Putamen (tissue), 1 donor: Measurements from ENCODE around the gene SCN1B.
"Not testable (repeated sequence)": the region's sequence is repeated elsewhere in the genome, so short reads cannot be mapped to it uniquely, and the experiment has no call there.

Experiments
- DNase-seq: peaks from one replicate; pipeline ENCODE4 v3.0.0-alpha.2; 2016; ENCODE audit warnings: low spot score

Gene SCN1B

GRCh38 chr19:35030257-35031071, at the start of gene SCN1B:
Gene SCN1B, plus strand, starts transcription at chr19:35030470. Its CDS starts 351 bp downstream, at chr19:35030821.
- peak; percentile 57 for DNase-seq

GRCh38 chr19:34982275-34982674, 48.0 kb upstream of the SCN1B start:
- no peak for DNase-seq

- no peak for DNase-seq
These were observed 46.5 kb upstream of the SCN1B start for GRCh38 chr19:34983786-34984185.

- no peak for DNase-seq
These were observed 46.0 kb upstream of the SCN1B start for GRCh38 chr19:34984287-34984686.

GRCh38 chr19:34985249-34986022, 44.8 kb upstream of the SCN1B start:
- no peak for DNase-seq

GRCh38 chr19:34988119-34988518, 42.2 kb upstream of the SCN1B start:
- DNase-seq, result no peak

GRCh38 chr19:34989298-34989697, 41.0 kb upstream of the SCN1B start:
- DNase-seq, result no peak

DNA sequence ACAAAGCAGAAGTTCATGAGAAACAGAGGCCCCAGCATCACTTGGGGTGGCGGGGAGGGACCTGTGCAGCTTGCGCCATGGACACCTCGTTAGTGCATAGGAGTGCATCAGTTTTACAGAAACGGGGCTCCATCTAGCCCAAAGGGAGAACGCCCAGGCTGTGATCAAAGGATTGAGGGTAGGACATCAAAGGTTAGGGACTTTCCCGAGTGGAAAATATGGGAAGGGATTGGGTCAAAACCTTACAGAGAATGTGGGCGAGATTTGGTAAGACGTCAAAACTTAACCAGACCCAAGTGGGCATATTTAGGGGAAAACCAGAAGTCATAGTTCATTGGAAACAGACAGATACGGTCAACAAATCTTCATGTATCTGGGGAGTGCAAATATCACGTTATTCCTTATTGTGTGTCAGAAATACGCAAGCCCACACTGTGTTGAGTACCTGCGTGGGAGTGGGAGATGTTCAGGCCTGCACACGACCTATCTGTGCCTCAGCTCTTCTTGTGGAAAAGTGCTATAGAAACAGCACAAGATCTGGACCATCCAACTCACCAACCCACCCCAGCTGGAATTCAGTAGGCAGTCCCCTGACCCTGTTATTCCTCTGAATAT, 39.6 kb upstream of the SCN1B start:
- DNase-seq, result no peak

GRCh38 chr19:34991542-34992333, 38.5 kb upstream of the SCN1B start:
- DNase-seq, result no peak

GRCh38 chr19:34992582-34992981, 37.7 kb upstream of the SCN1B start:
- not testable (repeated sequence) for DNase-seq

- no peak for DNase-seq
These were observed 36.0 kb upstream of the SCN1B start for GRCh38 chr19:34994286-34994642.

- DNase-seq, result no peak
These were observed 35.4 kb upstream of the SCN1B start for GRCh38 chr19:34994643-34995541.

DNA sequence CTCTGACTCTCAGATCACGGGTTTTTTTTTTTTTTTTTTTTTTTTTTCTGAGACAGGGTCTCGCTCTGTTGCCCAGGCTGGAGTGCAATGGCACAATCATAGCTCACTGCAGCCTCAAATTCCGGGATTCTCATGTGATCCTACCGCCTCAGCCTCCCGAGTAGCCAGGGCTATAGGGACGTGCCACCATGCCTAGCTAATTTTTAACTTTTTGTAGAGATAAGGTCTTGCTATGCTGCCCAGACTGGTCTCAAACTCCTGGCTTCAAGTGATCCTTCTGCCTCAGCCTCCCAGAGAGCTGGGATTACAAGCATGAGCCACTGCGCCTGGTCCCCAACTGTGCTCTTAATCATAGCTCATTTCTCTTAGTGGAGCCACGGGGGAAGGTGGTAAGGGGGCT, 34.7 kb upstream of the SCN1B start:
- no peak for DNase-seq

DNA sequence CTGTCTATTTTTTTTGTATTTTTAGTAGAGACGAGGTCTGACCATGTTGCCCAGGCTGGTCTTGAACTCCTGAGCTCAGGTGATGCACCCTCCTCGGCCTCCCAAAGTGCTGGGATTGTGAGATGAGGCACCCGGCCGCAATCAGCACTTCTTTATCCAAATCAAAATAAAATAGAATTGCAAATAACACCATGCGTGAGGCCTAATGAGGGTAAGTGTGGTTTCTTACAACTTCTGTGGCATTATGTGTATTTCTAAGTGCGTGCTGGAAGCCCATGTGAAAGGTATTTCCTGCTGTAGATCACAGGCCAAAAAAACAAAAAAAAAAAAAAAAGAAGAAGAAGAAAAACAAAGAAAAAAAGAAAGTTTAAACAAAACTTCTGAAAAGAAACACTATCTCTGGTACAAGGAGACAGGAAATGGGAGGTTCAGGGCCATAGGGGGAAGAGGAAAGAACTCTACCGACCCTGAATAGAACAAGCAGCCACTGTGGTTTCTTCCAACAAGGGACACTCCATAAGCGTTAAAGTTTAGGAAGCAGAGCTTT, 33.1 kb upstream of the SCN1B start:
- no peak for DNase-seq

DNA sequence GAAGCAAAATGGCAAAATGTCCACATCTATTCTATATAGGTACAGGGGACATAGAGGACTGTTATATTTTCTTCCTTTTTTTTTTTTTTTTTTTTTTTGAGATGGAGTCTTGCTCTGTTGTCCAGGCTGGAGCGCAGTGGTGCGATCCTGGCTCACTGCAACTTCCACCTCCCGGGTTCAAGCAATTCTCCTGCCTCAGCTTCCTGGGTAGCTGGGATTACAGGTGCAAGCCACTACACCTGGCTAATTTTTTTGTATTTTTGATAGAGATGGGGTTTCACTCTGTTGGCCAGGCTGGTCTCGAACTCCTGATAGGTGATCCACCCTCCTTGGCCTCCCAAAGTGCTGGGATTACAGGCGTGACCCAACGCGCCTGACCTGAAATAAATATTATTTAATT, 32.0 kb upstream of the SCN1B start:
- not testable (repeated sequence) for DNase-seq

DNA sequence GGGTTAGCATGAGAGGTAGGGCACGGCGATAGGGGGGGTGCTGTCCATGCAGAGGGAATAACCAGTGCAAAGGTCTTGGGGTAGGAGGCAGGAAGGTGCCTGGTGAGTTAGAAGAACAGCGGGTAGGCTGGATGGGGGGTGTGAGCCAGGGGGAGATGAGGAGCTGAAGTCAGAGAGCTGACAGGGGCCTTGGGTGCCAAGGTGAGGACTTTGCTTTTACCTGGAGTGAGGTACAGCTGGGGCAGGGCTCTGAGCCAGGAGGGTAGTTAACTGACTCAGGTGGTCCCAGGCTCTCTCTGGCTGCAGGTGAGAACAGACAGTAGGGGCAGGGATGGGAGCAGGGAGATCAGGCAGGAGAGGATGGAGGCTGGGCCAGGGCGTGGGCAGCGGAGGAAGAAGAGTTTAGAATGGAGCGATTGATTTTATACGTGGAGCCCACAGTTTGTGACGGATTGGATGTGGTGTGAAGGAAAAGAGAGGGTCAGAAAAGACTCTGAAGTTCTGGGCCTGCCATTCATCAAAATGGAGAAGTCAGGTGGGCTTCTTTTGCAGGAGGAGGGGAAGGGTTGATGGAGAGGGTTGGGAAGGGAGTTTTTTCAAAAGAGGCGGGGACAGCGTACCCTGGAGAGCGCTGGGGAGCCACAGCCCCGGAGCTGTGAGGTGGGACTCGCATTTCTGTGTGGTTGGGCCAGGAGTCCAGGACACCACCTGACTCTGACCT, 31.3 kb upstream of the SCN1B start:
- no peak for DNase-seq

DNA sequence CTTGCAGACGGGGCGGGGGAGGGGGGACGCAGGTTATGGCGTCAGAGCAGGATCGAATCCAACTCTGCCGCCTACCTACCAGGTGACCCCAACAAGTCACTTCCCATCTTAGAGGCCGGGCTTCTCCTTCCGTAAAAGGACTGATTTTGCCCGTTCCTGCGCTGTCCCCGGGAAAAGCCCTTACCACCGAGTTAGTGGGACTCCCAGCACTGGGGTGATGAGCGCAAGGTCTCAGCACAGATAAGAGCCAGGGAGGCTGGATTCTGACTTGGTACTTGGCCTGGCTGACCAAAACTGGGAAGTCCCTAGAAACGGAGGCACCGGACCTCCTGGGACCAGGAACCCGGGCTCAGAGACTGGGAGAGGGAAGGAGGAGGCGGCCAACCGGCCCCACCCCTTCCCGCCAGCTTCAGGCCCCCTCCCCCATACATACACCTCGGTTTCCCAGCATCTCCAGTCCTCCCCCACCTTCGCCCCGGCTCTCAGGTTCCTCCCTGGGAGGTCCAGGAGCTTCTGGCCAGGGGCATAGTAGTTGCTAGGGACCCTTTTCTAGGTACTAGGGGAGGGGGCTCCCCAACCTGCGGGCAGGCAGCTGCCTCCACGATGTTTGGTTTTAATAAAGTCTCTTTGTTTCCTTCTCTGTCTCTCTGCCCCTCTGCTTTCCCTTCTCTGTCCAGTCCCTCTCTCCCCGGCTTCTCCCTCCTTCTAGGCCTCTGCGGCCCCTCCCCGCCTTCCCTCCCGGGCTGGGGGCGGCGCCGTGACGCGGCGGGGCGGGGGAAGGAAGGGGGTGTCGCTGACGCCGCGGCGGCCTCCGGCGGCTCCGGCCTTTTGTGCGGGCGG, 30.6 kb upstream of the SCN1B start, which contains the start of gene GRAMD1A:
GRAMD1A (plus strand) TSS at position 826 of the 840 bp plus-strand sequence. CDS start 156 bp downstream, outside the sequence.
- DNase-seq, result peak; percentile 84

DNA sequence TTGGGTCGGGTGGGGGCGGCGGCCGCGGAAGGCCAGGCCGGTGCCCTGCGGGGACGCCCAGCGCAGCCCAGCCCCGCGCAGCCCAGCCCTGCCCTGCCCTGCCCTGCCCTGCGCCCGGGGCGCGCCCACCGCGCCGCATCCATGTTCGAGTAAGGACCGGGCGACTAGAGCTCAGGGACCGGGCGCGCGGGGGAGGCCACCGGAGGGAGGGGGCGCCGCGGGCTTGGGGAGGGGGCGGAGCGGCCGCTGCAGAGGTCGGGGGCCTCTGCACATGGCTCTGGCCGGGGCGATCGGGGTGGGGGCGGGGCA, 30.0 kb upstream of the SCN1B start:
- no peak for DNase-seq
